Panc1 (cell line): Measurements from ENCODE around the gene FOSB. TPM values are rescaled to one million over a fixed set of nuclear protein-coding genes. Genes with fewer than 3 reads are reported as not detected.

Experiments used
- ATAC-seq: fragments of 200-7000 bp; cut with Tn5 transposase; 2 replicates; pipeline ENCODE4 v1.9.1; 2020; ENCODE audit warnings: mild to moderate bottlenecking, moderate library complexity
- BruUV-seq: library from RNA; stranded (reverse); fragments of 400-500 nt; replicated peaks from 2 replicates; lab custom pipeline; 2021; lab: Mats Ljungman, UMichigan
- CTCF ChIA-PET: fragments of 300-600 bp; sonication (Branson Sonifier 250); formaldehyde crosslinking; loops from one replicate; lab custom pipeline; 2022; ENCODE audit warnings: antibody characterized with exemption; lab: Charles Lee
- POLR2A ChIA-PET: fragments of 300-600 bp; sonication (Branson Sonifier 250); formaldehyde crosslinking; loops from one replicate; lab custom pipeline; 2022; ENCODE audit warnings: antibody characterized with exemption; lab: Charles Lee
- DNase-seq: peaks from one replicate; pipeline ENCODE4 v3.0.0-alpha.2; 2010; ENCODE audit warnings: low read depth, low spot score
- H3K27ac ChIP-seq: 2 replicates; pipeline ENCODE4 v1.5.1; 2011; ENCODE audit warnings: mild to moderate bottlenecking, low read length, inconsistent platforms
- H3K27me3 ChIP-seq: fragments of 200-500 bp; sonication (Bioruptor generic); 2 replicates; pipeline ENCODE4 v1.6.0; 2014; ENCODE audit warnings: low read length, inconsistent platforms; ENCODE audit not compliant: control insufficient read depth, insufficient read depth
- H3K36me3 ChIP-seq: fragments of 200-500 bp; sonication (Bioruptor generic); 2 replicates; pipeline ENCODE4 v1.5.1; 2014; ENCODE audit warnings: inconsistent platforms, mild to moderate bottlenecking, low read length, moderate library complexity; ENCODE audit not compliant: control insufficient read depth, insufficient read depth
- H3K4me1 ChIP-seq: 2 replicates; pipeline ENCODE4 v1.5.1; 2011; ENCODE audit warnings: inconsistent platforms, mild to moderate bottlenecking, low read length, moderate library complexity; ENCODE audit not compliant: control insufficient read depth, insufficient read depth
- H3K4me3 ChIP-seq, 2 experiments: 2 replicates each; pipeline ENCODE4 v1.5.1; 2011 to 2012; ENCODE audit warnings: low read depth in 2 of 2, low read length in 2 of 2, mild to moderate bottlenecking in 2 of 2, inconsistent platforms in 1 of 2, moderate library complexity in 1 of 2
- H3K9me3 ChIP-seq: fragments of 200-500 bp; sonication (Bioruptor generic); 2 replicates; pipeline ENCODE4 v1.5.1; 2014; ENCODE audit warnings: low read depth, mild to moderate bottlenecking, inconsistent platforms, low read length, moderate library complexity; ENCODE audit not compliant: control insufficient read depth, insufficient read depth
- POLR2AphosphoS5 ChIP-seq: IDR thresholded peaks from 2 replicates; pipeline ENCODE4 v1.6.1; 2012; ENCODE audit warnings: mild to moderate bottlenecking, low read depth, low read length, moderate library complexity
- SIN3A ChIP-seq: IDR thresholded peaks from 2 replicates; pipeline ENCODE4 v1.6.1; 2012; ENCODE audit warnings: low read depth, mild to moderate bottlenecking, low read length, moderate library complexity, borderline replicate concordance; ENCODE audit not compliant: insufficient read depth
- TCF7L2 ChIP-seq: IDR thresholded peaks from 2 replicates; pipeline ENCODE4 v1.6.1; 2011; ENCODE audit warnings: mild to moderate bottlenecking, low read depth, low read length, inconsistent platforms
- in situ Hi-C: cut with HindIII; loops from 2 replicates; pipeline ENCODE4 v1.10.0; 2016; ENCODE audit warnings: low sequenced_read_pairs, low pct_unique_long_range_greater_than_20kb
- intact Hi-C: fragments of 100-400 bp; cut with micrococcal nuclease; formaldehyde crosslinking; loops from one replicate; pipeline ENCODE4 v1.10.0; 2022; ENCODE audit not compliant: unreplicated experiment
- total RNA-seq: library from RNA; stranded (reverse); gene quantifications from one replicate; pipeline ENCODE4 v1.2.1, GENCODE V29; 2021; ENCODE audit not compliant: unreplicated experiment
- TF ChIP-seq, protein P1 (sequence below), 2 experiments: IDR thresholded peaks; 2 replicates each; pipeline ENCODE4 v1.6.1; 2011 to 2012; ENCODE audit warnings: low read depth in 2 of 2, control low read depth in 1 of 2, low read length in 1 of 2, mild to moderate bottlenecking in 1 of 2, moderate library complexity in 1 of 2; ENCODE audit not compliant: insufficient read depth in 1 of 2
- TF ChIP-seq, protein P2 (sequence below): fragments of 450-650 bp; IDR thresholded peaks from 2 replicates; pipeline ENCODE4 v1.5.1; 2017; ENCODE audit warnings: mild to moderate bottlenecking

The FOSB gene
- total RNA-seq, 1 experiment from 2014 or later = 13.4 TPM

DNA sequence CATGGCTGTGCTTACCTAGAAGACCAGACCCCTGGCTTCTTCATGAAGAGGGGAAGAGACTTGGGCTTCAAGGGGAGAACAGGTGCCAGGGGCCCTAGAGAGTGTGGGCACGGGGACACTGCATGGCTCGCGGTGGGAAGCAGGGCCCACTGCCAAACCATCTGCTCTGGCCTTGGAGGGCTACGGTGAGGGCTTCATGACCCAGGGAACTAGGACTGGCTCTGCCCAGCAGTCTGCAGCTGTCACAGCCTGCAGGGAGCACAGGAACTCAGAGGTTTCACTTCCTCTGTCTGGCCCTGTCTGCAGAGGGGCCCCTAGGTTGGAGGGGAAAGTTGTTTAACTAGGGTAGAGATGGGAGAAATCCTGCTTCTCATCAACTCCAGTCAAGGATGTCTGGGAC, 48.4 kb upstream of the FOSB start:
- POLR2A ChIA-PET = no interaction called here
- H3K9me3 ChIP-seq = no peaks in the 10 kb centered on the region

DNA sequence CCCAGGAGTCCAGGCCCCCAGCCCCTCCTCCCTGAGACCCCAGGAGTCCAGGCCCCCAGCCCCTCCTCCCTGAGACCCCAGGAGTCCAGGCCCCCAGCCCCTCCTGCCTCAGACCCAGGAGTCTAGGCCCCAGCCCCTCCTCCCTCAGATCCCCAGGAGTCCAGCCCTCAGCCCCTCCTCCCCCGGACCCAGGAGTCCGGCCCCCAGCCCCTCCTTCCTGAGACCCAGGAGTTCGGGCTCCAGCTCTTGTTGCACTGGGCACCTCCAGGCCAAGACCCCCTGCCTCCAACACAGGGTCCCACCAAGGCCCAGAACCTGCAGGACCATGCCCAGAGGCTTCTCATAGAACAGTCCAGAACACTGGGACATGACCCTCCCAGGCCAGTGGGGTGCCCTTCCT, 47.9 kb upstream of the FOSB start:
- in situ Hi-C loops = no loop called here
- H3K4me3 ChIP-seq = no peak overlapping the region
- TF ChIP-seq, protein P1, sequence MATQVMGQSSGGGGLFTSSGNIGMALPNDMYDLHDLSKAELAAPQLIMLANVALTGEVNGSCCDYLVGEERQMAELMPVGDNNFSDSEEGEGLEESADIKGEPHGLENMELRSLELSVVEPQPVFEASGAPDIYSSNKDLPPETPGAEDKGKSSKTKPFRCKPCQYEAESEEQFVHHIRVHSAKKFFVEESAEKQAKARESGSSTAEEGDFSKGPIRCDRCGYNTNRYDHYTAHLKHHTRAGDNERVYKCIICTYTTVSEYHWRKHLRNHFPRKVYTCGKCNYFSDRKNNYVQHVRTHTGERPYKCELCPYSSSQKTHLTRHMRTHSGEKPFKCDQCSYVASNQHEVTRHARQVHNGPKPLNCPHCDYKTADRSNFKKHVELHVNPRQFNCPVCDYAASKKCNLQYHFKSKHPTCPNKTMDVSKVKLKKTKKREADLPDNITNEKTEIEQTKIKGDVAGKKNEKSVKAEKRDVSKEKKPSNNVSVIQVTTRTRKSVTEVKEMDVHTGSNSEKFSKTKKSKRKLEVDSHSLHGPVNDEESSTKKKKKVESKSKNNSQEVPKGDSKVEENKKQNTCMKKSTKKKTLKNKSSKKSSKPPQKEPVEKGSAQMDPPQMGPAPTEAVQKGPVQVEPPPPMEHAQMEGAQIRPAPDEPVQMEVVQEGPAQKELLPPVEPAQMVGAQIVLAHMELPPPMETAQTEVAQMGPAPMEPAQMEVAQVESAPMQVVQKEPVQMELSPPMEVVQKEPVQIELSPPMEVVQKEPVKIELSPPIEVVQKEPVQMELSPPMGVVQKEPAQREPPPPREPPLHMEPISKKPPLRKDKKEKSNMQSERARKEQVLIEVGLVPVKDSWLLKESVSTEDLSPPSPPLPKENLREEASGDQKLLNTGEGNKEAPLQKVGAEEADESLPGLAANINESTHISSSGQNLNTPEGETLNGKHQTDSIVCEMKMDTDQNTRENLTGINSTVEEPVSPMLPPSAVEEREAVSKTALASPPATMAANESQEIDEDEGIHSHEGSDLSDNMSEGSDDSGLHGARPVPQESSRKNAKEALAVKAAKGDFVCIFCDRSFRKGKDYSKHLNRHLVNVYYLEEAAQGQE (IDR thresholded peaks at IDR 0.05; ENCODE audit: insufficient read depth in 1 of 2, low read depth in 2 of 2, low read length in 1 of 2) = no peak
- TF ChIP-seq POLR2AphosphoS5 (no peak), SIN3A (no peak), TCF7L2 (no peak)
- TF ChIP-seq, protein P2, sequence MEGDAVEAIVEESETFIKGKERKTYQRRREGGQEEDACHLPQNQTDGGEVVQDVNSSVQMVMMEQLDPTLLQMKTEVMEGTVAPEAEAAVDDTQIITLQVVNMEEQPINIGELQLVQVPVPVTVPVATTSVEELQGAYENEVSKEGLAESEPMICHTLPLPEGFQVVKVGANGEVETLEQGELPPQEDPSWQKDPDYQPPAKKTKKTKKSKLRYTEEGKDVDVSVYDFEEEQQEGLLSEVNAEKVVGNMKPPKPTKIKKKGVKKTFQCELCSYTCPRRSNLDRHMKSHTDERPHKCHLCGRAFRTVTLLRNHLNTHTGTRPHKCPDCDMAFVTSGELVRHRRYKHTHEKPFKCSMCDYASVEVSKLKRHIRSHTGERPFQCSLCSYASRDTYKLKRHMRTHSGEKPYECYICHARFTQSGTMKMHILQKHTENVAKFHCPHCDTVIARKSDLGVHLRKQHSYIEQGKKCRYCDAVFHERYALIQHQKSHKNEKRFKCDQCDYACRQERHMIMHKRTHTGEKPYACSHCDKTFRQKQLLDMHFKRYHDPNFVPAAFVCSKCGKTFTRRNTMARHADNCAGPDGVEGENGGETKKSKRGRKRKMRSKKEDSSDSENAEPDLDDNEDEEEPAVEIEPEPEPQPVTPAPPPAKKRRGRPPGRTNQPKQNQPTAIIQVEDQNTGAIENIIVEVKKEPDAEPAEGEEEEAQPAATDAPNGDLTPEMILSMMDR = no peak
- H3K36me3 ChIP-seq = peaks cover 5% of the 10 kb centered on the region
- CTCF ChIA-PET = no interaction called here
- no peaks in the 10 kb centered on the region for H3K27me3 ChIP-seq
- no TSS peak for BruUV-seq
- H3K9me3 ChIP-seq = no peaks in the 10 kb centered on the region
- intact Hi-C loops = no loop called here
- DNase-seq (no peak), ATAC-seq (no peak)
- no peak overlapping the region for H3K27ac ChIP-seq
- POLR2A ChIA-PET = no interaction called here
- peaks cover 7% of the 10 kb centered on the region; the same call in 1 of the 2 replicates for H3K4me1 ChIP-seq

More for the DNA sequence above, 48.4 kb upstream of the FOSB start:
- DNase-seq = no peak
- no TSS peak for BruUV-seq
- Histone ChIP-seq H3K27ac (no peak overlapping the region), H3K36me3 (peaks cover 5% of the 10 kb centered on the region), H3K4me3 (no peak overlapping the region), H3K27me3 (no peaks in the 10 kb centered on the region), H3K4me1 (peaks cover 4% of the 10 kb centered on the region; the same call in 1 of the 2 replicates)
- in situ Hi-C loops = no loop called here
- TF ChIP-seq POLR2AphosphoS5 = no peak
- no peak for TF ChIP-seq SIN3A
- TF ChIP-seq TCF7L2 = no peak
- TF ChIP-seq, protein P2 = no peak
- TF ChIP-seq, protein P1 (IDR thresholded peaks at IDR 0.05; ENCODE audit: insufficient read depth in 1 of 2, low read depth in 2 of 2, low read length in 1 of 2) = no peak
- CTCF ChIA-PET = no interaction called here
- intact Hi-C loops = no loop called here
- no peak for ATAC-seq
